Osteocyte (in vitro differentiated cells): ENCODE data around the gene DEAF1. TPM values are rescaled to one million over a fixed set of nuclear protein-coding genes. Genes with fewer than 3 reads are reported as not detected.
A peak's percentile ranks its signal among the peaks of the same experiment; 100 is the strongest.

ENCODE experiments used
- DNase-seq: peaks from one replicate; pipeline ENCODE4 v3.0.0; 2021; ENCODE audit warnings: mixed read lengths; ENCODE audit not compliant: unreplicated experiment; ENCODE audit errors: extremely low spot score
- H3K27ac Mint-ChIP-seq: one replicate; pipeline ENCODE4 v1.8.0; 2021; ENCODE audit warnings: mild to moderate bottlenecking, mixed read lengths; ENCODE audit not compliant: unreplicated experiment
- H3K27me3 Mint-ChIP-seq: one replicate; pipeline ENCODE4 v1.8.0; 2021; ENCODE audit warnings: mixed read lengths; ENCODE audit not compliant: unreplicated experiment
- H3K36me3 Mint-ChIP-seq: one replicate; pipeline ENCODE4 v1.8.0; 2021; ENCODE audit warnings: mixed read lengths; ENCODE audit not compliant: unreplicated experiment
- H3K4me1 Mint-ChIP-seq: one replicate; pipeline ENCODE4 v1.8.0; 2021; ENCODE audit warnings: mixed read lengths; ENCODE audit not compliant: unreplicated experiment
- H3K4me3 Mint-ChIP-seq: one replicate; pipeline ENCODE4 v1.8.0; 2021; ENCODE audit warnings: mild to moderate bottlenecking, moderate library complexity, mixed read lengths; ENCODE audit not compliant: unreplicated experiment
- H3K9me3 Mint-ChIP-seq: one replicate; pipeline ENCODE4 v1.8.0; 2021; ENCODE audit warnings: mixed read lengths; ENCODE audit not compliant: unreplicated experiment
- total RNA-seq: library from RNA; stranded (reverse); gene quantifications from 2 replicates; pipeline ENCODE4 v1.2.1, GENCODE V29; 2021
- TF ChIP-seq, protein P1 (sequence below): fragments of 200-600 bp; sonication (generic); IDR thresholded peaks from 2 replicates; pipeline ENCODE4 v1.5.0; 2021; ENCODE audit warnings: antibody characterized with exemption, mild to moderate bottlenecking, moderate library complexity

DEAF1 gene
- total RNA-seq, 1 donor from 2014 or later: 113 TPM

DNA sequence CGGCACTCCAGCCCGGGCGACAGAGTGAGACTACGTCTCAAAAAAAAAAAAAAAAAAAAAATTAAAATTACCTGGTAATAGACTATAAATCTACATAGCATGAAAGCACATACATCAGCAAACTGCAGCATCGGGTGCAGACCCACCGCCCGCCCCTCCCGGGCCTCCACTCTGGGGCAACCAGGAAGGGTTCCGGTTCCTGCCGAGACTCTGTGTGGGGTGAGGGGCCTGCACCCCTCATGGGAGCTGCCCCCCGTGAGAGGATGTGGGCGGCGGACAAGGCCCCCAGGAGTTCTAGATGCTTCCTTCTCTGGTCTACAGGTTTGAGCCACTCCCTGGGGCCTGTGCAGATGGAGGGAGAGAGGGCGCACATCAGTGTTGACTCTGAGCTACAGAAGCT is 48.8 kb downstream of the DEAF1 start:
- no peak overlapping the region for H3K4me3 Mint-ChIP-seq
- peaks cover 11% of the 10 kb centered on the region for H3K36me3 Mint-ChIP-seq
- DNase-seq: peak; percentile 83
- H3K27ac Mint-ChIP-seq: no peak overlapping the region
- H3K9me3 Mint-ChIP-seq: no peaks in the 10 kb centered on the region
- TF ChIP-seq, protein P1, sequence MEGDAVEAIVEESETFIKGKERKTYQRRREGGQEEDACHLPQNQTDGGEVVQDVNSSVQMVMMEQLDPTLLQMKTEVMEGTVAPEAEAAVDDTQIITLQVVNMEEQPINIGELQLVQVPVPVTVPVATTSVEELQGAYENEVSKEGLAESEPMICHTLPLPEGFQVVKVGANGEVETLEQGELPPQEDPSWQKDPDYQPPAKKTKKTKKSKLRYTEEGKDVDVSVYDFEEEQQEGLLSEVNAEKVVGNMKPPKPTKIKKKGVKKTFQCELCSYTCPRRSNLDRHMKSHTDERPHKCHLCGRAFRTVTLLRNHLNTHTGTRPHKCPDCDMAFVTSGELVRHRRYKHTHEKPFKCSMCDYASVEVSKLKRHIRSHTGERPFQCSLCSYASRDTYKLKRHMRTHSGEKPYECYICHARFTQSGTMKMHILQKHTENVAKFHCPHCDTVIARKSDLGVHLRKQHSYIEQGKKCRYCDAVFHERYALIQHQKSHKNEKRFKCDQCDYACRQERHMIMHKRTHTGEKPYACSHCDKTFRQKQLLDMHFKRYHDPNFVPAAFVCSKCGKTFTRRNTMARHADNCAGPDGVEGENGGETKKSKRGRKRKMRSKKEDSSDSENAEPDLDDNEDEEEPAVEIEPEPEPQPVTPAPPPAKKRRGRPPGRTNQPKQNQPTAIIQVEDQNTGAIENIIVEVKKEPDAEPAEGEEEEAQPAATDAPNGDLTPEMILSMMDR: no peak
- no peaks in the 10 kb centered on the region for H3K27me3 Mint-ChIP-seq
- peaks cover 8% of the 10 kb centered on the region for H3K4me1 Mint-ChIP-seq

DNA sequence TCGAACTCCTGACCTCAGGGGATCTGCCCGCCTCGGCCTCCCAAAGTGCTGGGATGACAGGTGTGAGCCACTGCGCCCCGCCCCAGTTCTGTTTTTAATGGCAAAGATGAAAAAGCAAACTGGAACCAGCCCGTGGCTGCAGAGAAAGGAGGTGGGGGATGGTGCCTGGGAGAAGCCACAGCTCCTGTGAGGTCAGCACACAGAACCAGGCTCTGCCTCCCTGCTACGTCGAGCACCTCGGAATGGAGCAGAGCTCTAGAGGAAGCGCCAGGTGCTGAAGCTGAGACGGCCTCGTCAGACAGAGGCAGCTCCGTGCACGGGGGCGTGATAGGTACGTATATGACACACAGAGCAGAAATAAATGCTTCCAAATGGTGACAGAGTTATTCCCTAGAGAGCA is 49.5 kb downstream of the DEAF1 start:
- Mint-ChIP-seq H3K27me3 (no peaks in the 10 kb centered on the region), H3K4me1 (peaks cover 10% of the 10 kb centered on the region), H3K36me3 (peaks cover 10% of the 10 kb centered on the region), H3K4me3 (no peak overlapping the region), H3K9me3 (no peaks in the 10 kb centered on the region), H3K27ac (no peak overlapping the region)
- TF ChIP-seq, protein P1: no peak
- DNase-seq: no peak

DNA sequence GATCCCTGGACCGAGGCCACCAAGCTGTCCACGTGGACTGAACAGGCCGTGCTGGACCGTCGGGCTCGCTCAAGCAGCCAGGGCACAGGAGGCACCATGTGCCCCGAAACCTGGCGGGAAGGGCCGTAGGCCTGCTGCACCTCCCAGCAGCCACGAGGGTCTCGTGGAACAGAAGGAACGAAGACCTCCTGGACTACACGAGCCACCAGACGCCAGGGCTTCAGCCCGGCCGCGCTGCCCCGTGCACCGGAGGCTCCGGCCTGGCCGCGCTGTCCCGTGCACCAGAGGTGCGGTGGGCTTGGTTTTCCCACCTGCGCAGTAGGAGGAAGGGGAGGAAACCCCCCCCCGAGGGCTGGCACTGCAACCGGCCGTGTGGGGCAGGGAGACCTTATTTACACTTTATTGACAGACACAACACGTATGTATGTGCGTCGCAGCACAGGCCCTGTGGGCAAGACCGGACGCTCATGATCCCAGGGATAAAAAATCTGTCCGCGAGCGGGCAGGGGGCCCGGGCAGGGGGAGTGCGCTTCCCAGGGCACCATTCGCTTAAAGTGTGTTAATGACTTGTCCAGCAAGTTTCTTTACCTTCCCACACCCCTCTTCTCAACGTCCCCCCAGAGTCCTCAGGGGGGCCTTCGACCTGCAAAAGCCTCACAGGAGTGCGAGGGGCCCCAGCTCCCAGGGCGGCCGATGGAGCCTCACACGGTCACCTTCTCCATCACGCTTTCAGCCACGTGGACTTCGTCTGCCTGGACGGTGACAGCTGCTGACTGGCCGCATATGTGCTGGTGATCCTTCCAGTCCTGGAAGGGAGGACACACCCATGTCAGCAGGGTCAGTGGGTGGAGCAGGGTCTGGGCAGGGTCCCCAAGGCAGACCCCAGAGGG is 50.9 kb downstream of the DEAF1 start:
- no peaks in the 10 kb centered on the region for H3K27me3 Mint-ChIP-seq
- no peak overlapping the region for H3K27ac Mint-ChIP-seq
- TF ChIP-seq, protein P1: no peak
- no peaks in the 10 kb centered on the region for H3K9me3 Mint-ChIP-seq
- no peak overlapping the region for H3K4me3 Mint-ChIP-seq
- H3K4me1 Mint-ChIP-seq: peaks cover 14% of the 10 kb centered on the region
- peaks cover 10% of the 10 kb centered on the region for H3K36me3 Mint-ChIP-seq
- peak; percentile 83 for DNase-seq

DNA sequence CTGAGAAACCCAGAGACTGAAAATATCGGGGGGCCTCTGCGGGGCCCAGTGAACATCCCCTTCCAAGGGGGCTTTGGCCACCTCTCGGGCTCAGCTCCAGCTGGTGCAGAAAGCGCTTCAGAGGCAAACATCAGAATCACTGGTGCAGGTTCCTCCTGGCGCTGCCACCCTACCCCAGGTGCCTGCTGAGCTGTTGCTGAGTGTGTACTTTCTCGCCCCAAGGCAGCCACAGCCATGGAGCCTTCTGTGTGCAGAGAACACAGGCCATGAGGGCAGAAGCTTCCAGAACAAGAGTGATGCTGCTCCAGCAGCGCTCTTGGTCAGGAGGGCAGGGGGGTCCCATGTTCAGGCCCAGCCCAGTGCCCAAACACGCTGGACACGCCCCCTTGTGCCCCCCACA is 51.7 kb downstream of the DEAF1 start:
- peaks cover 21% of the 10 kb centered on the region for H3K4me1 Mint-ChIP-seq
- peaks cover 9% of the 10 kb centered on the region for H3K36me3 Mint-ChIP-seq
- no peaks in the 10 kb centered on the region for H3K9me3 Mint-ChIP-seq
- TF ChIP-seq, protein P1: no peak
- H3K27ac Mint-ChIP-seq: no peak overlapping the region
- no peak overlapping the region for H3K4me3 Mint-ChIP-seq
- DNase-seq: no peak
- no peaks in the 10 kb centered on the region for H3K27me3 Mint-ChIP-seq

DNA sequence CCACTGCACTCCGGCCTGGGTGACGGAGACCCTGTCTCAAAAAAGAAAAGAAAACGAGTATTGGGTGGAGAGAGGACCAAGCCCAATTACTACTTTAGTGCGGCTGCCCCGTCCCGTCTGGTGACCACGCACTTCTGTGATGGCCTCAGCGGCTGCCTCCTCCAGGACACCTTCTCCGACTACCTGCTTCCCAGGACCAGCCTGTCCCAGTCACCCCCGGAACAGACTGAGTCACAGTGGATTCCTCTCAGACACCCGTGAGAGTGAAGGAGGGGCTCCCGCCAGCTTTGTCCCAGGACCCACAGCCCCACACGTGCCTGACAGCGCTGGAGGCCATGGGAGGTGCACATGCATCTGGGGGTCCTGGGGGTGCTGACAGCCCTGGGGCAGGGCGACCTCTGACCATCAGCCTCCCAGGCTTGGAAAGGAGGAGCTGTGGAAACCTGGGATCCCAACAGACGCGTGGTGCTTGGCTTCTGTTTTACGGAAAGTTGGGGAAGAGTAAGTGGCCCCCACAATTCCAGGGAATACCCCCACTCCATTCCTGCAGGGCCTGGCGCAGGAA is 53.1 kb downstream of the DEAF1 start:
- peaks cover 3% of the 10 kb centered on the region for H3K27me3 Mint-ChIP-seq
- no peaks in the 10 kb centered on the region for H3K9me3 Mint-ChIP-seq
- H3K4me3 Mint-ChIP-seq: no peak overlapping the region
- peaks cover 27% of the 10 kb centered on the region for H3K4me1 Mint-ChIP-seq
- TF ChIP-seq, protein P1: no peak
- no peak for DNase-seq
- H3K27ac Mint-ChIP-seq: no peak overlapping the region
- peaks cover 6% of the 10 kb centered on the region for H3K36me3 Mint-ChIP-seq
